ENCODE data around the gene ZNF408.

The ZNF408 gene

GRCh38 chr11:46729110-46730027 lies 28.5 kb downstream of the ZNF408 start:
- intact Hi-C loops (cut with DNase I; ENCODE audit: low total_unique reads) = no loop called here
- Histone ChIP-seq H3K4me3 (no peak overlapping the region), H3K9me3 (no peaks in the 10 kb centered on the region), H3K27ac (no peak overlapping the region), H3K4me1 (no peaks in the 10 kb centered on the region), H3K27me3 (no peaks in the 10 kb centered on the region), H3K36me3 (no peaks in the 10 kb centered on the region)
- no peak for TF ChIP-seq CTCF (IDR thresholded peaks at IDR 0.05)
- no peak for DNase-seq

- intact Hi-C loops (cut with DNase I; ENCODE audit: low total_unique reads) = no loop called here
- no peak overlapping the region for H3K27ac ChIP-seq
- no peaks in the 10 kb centered on the region for H3K9me3 ChIP-seq
- TF ChIP-seq CTCF (IDR thresholded peaks at IDR 0.05) = no peak
- no peak overlapping the region for H3K4me3 ChIP-seq
- no peaks in the 10 kb centered on the region for H3K27me3 ChIP-seq
- no peak for DNase-seq
- no peaks in the 10 kb centered on the region for H3K36me3 ChIP-seq
- peaks cover 0 to 4% (median 0%) of the 10 kb centered on the region in 4 donors for H3K4me1 ChIP-seq
Measured at GRCh38 chr11:46731545-46731944, 30.7 kb downstream of the ZNF408 start.

GRCh38 chr11:46733234-46733633 lies 32.4 kb downstream of the ZNF408 start:
- Histone ChIP-seq H3K27ac (no peak overlapping the region), H3K36me3 (no peaks in the 10 kb centered on the region), H3K4me3 (no peak overlapping the region), H3K4me1 (peaks cover 0 to 6% (median 0%) of the 10 kb centered on the region in 4 donors), H3K27me3 (no peaks in the 10 kb centered on the region), H3K9me3 (no peaks in the 10 kb centered on the region)
- no peak for DNase-seq
- intact Hi-C loops (cut with DNase I; ENCODE audit: low total_unique reads) = no loop called here
- TF ChIP-seq CTCF (IDR thresholded peaks at IDR 0.05) = no peak

GRCh38 chr11:46736146-46736545 lies 35.3 kb downstream of the ZNF408 start:
- no peak for DNase-seq
- Histone ChIP-seq H3K4me1 (peaks cover 0 to 6% (median 0%) of the 10 kb centered on the region in 4 donors), H3K27ac (peak overlapping the region in 1 of 2 donors; percentile 16), H3K4me3 (no peak overlapping the region), H3K27me3 (no peaks in the 10 kb centered on the region), H3K36me3 (peaks cover 0 to 4% (median 2%) of the 10 kb centered on the region in 3 donors), H3K9me3 (no peaks in the 10 kb centered on the region)
- no peak for TF ChIP-seq CTCF (IDR thresholded peaks at IDR 0.05)
- intact Hi-C loops (cut with DNase I; ENCODE audit: low total_unique reads) = no loop called here

GRCh38 chr11:46736615-46737014 lies 35.8 kb downstream of the ZNF408 start:
- Histone ChIP-seq H3K4me1 (peaks cover 0 to 6% (median 0%) of the 10 kb centered on the region in 4 donors), H3K27ac (peak overlapping the region in 1 of 2 donors; percentile 16), H3K27me3 (no peaks in the 10 kb centered on the region), H3K4me3 (no peak overlapping the region), H3K36me3 (peaks cover 0 to 9% (median 7%) of the 10 kb centered on the region in 3 donors), H3K9me3 (no peaks in the 10 kb centered on the region)
- no peak for TF ChIP-seq CTCF (IDR thresholded peaks at IDR 0.05)
- DNase-seq = no peak
- intact Hi-C loops (cut with DNase I; ENCODE audit: low total_unique reads) = no loop called here

Measured in tibial artery (tissue), 4 donors.